Frontal cortex (tissue), 4 donors: Measurements from ENCODE around the gene MGAT3. TPM values are rescaled to one million over a fixed set of nuclear protein-coding genes. Genes with fewer than 3 reads are reported as not detected.

Experiments used
- DNase-seq, 2 donors: peaks; one replicate each; pipeline ENCODE4 v3.0.0; 2012; ENCODE audit warnings: low spot score in 2 of 2
- FAIRE-seq: peaks from 2 replicates; lab custom pipeline; 2012; peaks lifted over from hg19 to GRCh38; lab: Jason Lieb, UNC
- total RNA-seq: library from RNA; depleted of rRNA; stranded (reverse); fragments of >200 nt; gene quantifications from one replicate; pipeline ENCODE4 v1.2.3, GENCODE V29; 2014
- donor health status: control.
- donor health status: control.
- donor health status: control.

The MGAT3 gene
- total RNA-seq, 1 donor from 2014 or later: 19.2 TPM

GRCh38 chr22:39469326-39469680 is 12.5 kb downstream of the MGAT3 start:
- FAIRE-seq (no peak), DNase-seq (no peak)

- peak; percentile 65 to 70 for DNase-seq
These were observed 13.1 kb downstream of the MGAT3 start for GRCh38 chr22:39469681-39470450.

GRCh38 chr22:39470451-39471291 is 13.9 kb downstream of the MGAT3 start:
- FAIRE-seq (no peak), DNase-seq (no peak)

More at GRCh38 chr22:39469681-39470450, 13.1 kb downstream of the MGAT3 start:
- no peak for FAIRE-seq

- DNase-seq: no peak
- no peak for FAIRE-seq
These were observed 14.7 kb downstream of the MGAT3 start for GRCh38 chr22:39471381-39472141.

- no peak for FAIRE-seq
- no peak for DNase-seq
These were observed 16.1 kb downstream of the MGAT3 start for GRCh38 chr22:39472570-39473556.

GRCh38 chr22:39473851-39474250 is 17.0 kb downstream of the MGAT3 start:
- no peak for FAIRE-seq
- DNase-seq: no peak

- no peak for DNase-seq
- FAIRE-seq: no peak
These were observed 17.7 kb downstream of the MGAT3 start for GRCh38 chr22:39474351-39475111.

- DNase-seq (no peak), FAIRE-seq (no peak)
These were observed 18.5 kb downstream of the MGAT3 start for GRCh38 chr22:39475337-39475736.

- no peak for DNase-seq
- FAIRE-seq: no peak
These were observed 19.1 kb downstream of the MGAT3 start for GRCh38 chr22:39475902-39476301.

GRCh38 chr22:39476664-39477063 is 19.9 kb downstream of the MGAT3 start:
- FAIRE-seq (no peak), DNase-seq (no peak)

- FAIRE-seq: no peak
- DNase-seq: no peak
These were observed 20.7 kb downstream of the MGAT3 start for GRCh38 chr22:39477542-39477941.

- no peak for DNase-seq
These were observed 21.6 kb downstream of the MGAT3 start for GRCh38 chr22:39478441-39478850.

GRCh38 chr22:39479254-39479653 is 22.4 kb downstream of the MGAT3 start:
- no peak for FAIRE-seq
- no peak for DNase-seq

More at GRCh38 chr22:39478441-39478850, 21.6 kb downstream of the MGAT3 start:
- no peak for FAIRE-seq

GRCh38 chr22:39480557-39480956 is 23.7 kb downstream of the MGAT3 start:
- no peak for DNase-seq
- no peak for FAIRE-seq

- DNase-seq (no peak), FAIRE-seq (no peak)
These were observed 24.2 kb downstream of the MGAT3 start for GRCh38 chr22:39481054-39481453.

GRCh38 chr22:39481595-39481994 is 24.8 kb downstream of the MGAT3 start:
- FAIRE-seq: no peak
- DNase-seq: no peak

- no peak for FAIRE-seq
- DNase-seq: no peak
These were observed 26.0 kb downstream of the MGAT3 start for GRCh38 chr22:39482768-39483167.
